Erythroblast (primary cell): ENCODE data around the gene GPRIN1.
A peak's percentile ranks its signal among the peaks of the same experiment; 100 is the strongest.

ENCODE experiments used
- DNase-seq, 2 experiments: peaks; one replicate each; lab custom pipeline; 2025; lab: John Stamatoyannopoulos, UW
- GATA1 ChIP-seq: IDR thresholded peaks from 2 replicates; pipeline ENCODE4 v1.6.1; 2011; ENCODE audit warnings: low read depth, mild to moderate bottlenecking, control low read depth, low read length, moderate library complexity
- POLR2A ChIP-seq: IDR thresholded peaks from 2 replicates; pipeline ENCODE4 v1.6.1; 2011; ENCODE audit warnings: mild to moderate bottlenecking, low read length

Gene GPRIN1

GRCh38 chr5:176647843-176648473, 38.0 kb upstream of the GPRIN1 start:
- peak; percentile 69 to 72 for DNase-seq
- TF ChIP-seq GATA1 (no peak), POLR2A (no peak)

DNA sequence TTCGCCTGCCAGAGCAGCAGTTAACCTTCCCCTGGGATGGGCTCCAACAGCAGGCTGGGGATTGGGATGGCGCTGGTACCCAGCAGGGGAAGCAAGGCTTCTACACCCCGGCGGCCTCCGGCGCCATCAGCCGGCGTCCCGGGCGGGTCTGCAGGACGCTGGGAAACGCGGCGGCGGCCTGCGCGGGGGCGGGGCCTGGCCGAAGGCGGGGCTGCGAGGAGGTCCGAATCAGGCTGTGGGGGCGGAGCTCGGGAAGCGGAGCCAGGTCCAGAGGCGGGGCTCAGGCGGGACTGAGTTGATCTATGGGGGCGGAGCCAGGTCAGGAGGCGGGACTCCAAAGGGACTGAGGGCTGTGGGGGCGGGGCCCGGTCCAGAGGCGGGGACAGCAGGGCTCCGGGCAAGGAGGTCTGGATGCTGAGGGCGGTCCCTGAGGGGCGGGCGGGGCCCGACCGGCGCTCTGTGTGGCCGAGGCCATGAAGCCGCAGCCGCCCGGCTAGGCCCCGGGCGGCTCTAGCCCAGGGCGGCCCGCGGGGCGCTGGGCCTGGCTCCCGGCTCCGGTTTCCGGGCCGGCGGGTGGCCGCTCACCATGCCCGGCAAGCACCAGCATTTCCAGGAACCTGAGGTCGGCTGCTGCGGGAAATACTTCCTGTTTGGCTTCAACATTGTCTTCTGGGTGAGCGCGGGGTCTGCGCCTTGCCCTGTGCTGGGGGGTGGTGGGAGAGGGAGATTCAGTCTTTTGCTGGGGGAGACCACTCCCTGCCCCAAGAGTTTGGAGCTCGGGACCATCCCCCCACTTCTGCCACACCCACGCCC, 37.3 kb upstream of the GPRIN1 start, which contains the start of gene TSPAN17:
Gene TSPAN17, plus strand, starts transcription at position 455 of the 813 bp plus-strand sequence. Its CDS starts 132 bp downstream, at position 587.
- no peak for TF ChIP-seq GATA1
- peak; percentile 78 for TF ChIP-seq POLR2A
- DNase-seq, result peak; percentile 99 to 100

DNA sequence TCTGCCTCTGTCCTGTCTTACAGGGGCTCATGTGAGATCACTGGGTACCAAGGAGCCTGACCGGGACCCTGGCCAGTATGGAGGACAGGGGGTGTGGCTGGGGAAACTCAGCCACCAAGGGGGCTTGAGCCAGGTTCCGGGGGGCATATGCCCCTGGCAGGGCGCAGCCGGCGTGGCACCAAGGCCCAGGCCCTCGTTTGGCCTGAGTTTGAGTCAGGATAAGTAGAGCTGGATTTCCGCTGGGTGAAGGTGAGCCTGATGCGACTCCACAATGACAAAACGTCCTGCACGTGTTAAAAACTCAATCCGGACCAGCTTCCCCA, 36.7 kb upstream of the GPRIN1 start:
- DNase-seq, result no peak
- TF ChIP-seq POLR2A, result no peak
- no peak for TF ChIP-seq GATA1

DNA sequence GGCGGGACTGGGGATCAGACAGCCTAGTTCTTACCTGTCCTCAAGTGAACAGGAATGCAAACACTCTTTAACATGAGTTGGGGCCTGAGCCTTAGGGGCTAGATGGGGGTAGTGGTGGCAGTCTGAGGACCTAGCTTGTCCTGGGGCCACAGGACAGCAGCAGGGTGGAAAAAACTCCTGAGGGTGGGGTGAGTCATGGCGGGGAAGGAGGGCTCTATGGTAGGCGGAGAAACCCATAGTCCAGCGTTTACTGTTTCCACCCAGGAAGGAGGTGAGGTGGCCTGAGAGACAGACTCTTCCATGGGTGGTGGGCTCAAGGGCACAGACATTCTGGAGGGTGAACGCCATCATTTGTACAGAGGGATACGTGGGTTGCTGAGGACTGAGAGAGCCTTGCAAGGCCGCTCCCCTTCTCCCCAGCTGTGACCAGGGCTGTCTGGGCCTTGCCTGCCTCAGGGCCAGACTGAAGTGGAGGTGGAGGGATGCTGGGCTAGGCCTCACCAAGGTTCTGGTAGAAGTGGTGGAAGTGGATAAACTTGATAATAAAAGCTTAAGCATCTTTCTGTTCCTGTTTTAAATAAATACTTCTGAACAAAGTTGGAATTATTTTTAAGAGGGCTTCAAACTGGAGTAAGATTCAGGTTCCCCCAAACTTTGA, 36.2 kb upstream of the GPRIN1 start:
- TF ChIP-seq POLR2A (no peak), GATA1 (no peak)
- peak; percentile 14 to 28 for DNase-seq

DNA sequence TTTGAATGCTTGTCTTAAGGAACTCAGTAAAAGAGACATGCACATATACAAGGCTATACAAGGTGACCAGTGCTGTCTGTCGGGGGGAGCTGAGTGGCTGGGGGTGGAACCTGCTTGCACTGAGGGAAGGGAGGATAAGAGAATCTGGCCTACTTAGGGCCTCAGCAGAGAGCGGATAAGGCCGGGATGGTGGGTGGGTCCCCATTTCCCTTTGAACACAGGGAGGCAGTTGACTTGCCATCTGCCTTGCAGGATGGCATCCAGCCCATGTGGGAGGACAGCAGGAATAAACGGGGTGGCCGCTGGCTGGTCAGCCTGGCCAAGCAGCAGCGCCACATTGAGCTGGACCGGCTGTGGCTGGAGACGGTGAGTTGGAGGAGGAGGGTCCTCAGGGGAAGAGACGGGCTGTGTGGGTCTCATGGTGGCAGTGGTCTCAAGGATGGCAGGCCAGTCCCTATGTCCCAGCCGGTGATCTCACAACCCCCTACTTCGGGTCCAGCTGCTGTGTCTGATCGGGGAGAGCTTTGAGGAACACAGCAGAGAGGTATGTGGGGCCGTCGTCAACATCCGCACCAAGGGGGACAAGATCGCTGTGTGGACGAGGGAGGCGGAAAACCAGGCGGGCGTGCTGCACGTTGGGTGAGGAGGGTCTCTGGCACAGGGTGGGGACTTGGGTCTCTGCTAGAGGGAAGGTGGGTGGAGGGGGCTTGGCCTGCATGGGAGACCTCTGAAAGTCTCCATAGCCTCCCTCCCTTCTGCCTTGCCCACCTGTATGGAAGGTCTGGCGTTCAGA, 35.1 kb upstream of the GPRIN1 start:
- DNase-seq, result peak; percentile 54 to 78

GRCh38 chr5:176644294-176644693, 34.3 kb upstream of the GPRIN1 start:
- no peak for DNase-seq
- TF ChIP-seq GATA1 (no peak), POLR2A (no peak)

More for the DNA sequence above, 35.1 kb upstream of the GPRIN1 start:
- TF ChIP-seq POLR2A (no peak), GATA1 (no peak)

DNA sequence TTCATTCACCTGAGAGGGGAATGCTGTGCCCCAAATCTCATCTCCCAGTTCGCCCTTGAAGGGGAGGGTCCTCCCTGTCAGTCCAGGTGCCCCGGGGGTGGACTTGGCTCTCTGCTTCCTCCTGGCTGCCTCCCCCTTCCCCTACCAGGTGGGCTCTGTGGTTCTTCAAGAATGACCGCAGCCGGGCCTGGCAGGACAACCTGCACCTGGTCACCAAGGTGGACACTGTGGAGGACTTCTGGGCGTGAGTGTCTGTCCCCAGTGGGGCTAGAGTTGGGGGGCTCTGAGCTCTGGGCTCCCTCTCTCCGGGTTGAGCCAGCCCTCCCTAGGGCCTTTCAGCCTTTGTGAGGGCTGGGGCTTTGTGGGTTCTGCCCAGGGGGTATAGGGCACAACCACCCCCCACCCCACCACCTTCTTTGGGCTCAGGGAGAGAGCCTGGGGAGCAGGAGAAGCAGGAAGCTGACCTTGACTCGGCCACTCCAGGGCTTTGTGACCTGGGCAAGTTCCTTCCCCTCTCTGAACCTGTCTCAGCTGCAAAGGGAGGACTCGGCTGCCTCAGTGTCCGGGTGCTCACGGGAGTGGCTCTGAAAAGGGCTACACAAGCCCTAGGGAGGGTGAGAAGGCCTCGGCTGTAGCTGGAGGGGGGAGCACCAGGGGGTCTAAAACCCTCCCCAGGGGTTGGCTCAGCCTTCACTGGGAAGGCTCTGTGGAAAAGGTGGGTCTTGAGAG, 33.7 kb upstream of the GPRIN1 start:
- TF ChIP-seq GATA1 (no peak), POLR2A (no peak)
- no peak for DNase-seq

DNA sequence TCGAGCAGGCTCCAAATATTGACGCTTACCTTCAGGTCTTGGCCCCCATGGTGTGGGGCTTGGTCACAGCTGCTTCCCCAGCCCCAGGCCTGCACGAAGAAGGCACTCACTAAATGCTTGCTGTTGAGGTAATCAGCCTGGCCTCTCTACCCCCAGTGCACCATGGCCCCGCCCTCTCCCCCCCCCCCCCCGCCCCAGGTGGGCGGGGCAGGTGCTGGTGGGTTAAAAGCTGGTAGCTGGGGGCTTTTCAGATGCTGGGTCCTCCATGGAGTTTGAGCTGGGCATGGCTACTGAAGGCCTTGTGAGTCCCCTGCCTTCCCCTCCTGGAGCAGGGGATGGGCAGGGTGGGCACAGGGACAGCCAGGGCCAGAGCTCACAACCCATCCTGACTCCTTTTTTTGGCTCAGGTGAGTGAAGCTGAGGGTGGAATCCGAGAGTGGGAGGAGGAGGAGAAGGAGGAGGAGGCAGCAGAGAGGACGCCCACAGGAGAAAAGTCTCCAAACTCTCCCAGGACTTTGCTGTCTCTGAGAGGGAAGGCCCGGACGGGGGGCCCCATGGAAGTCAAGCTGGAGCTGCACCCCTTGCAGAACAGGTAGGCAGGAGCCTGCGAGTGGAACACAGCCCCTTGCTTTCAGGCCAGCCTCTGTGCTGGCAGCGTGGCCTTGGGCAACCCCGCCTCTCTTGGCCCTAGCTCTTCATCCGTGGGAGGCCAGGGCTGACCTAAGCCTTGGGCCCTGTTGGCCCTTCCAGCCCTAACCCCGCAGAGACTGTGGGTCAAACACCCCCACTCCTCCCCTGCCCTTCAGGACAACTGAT, 32.9 kb upstream of the GPRIN1 start:
- no peak for DNase-seq
- TF ChIP-seq GATA1, result no peak
- no peak for TF ChIP-seq POLR2A

DNA sequence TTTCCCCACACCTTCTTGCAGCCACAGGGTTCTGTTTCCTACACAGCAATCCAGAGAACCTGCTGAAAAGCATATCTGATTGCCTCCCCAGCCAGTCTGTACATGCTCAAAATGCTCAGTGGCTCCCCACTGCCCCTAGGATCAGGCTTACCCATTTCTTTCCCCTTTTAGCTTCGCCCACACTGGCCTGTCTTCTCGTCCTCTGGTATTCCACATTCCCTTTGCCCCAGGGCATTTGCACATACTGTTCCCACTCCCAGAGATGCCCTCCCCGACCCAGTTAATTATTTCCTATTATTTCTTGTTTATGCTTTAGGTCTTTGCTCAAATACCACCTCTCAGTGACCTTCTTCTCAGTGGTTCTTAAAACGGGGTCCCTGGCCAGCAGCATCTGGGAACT, 30.7 kb upstream of the GPRIN1 start:
- TF ChIP-seq GATA1 (no peak), POLR2A (no peak)
- no peak for DNase-seq

DNA sequence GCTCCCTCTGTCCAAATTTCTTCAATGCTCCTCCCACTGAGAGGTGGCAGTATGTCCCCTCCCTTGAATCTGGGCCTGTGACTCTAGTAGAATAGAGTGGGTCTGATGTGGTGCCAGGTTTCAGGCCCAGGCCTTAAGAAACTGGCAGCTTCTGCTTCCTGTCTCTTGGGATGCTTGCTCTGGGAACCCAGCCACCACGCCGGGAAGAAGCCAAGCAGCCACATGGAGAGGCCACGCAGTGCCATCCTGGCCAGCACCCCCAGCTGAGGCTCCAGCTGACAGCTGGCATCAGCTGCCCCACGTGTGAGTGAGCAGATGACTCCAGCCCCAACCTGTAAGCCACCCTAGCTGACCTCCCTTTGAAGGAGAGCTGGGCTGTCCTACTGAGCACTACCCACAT, 30.0 kb upstream of the GPRIN1 start:
- DNase-seq, result no peak

DNA sequence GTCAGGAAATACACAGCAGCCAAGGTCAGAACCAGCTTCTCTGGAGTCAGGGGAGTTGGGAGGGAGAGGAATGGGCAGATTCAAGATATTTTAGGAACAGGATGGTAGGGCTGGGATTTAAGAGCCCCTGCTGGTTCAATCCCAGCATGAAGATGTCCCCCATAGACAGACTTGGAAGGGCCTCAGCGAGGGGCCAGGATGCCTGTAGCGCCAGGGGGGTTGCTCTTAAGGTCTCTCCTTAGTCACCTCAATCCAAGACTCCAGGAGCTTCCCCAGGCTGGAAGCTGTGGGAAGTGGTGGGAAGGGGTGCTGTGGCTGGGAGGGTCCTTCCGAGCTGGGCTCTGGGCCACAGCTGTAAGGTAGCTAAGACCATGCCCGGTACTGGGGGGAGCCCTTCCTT, 29.3 kb upstream of the GPRIN1 start:
- TF ChIP-seq GATA1 (no peak), POLR2A (no peak)
- DNase-seq, result no peak

More for the DNA sequence above, 30.0 kb upstream of the GPRIN1 start:
- no peak for TF ChIP-seq POLR2A
- no peak for TF ChIP-seq GATA1

DNA sequence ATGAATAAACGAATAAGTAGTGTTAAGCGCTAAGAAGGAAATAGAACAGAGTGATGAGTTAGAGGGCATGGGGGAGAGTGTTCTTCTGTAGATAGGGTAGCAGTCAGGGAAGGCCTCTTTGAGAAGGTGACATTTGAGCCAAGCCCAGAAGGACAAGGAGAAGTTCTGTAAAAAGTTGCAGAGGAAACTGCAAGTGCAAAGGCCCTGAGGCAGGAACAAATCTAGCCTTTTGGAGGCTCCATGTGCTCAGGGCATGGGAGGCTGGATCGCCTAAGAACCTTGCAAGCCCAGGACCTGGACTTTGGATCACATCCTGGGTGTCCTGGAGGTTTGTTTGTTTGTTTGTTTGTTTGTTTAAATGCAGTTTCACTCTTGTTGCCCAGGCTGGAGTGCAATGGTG, 28.5 kb upstream of the GPRIN1 start:
- TF ChIP-seq GATA1 (no peak), POLR2A (no peak)

More for the DNA sequence above, 28.5 kb upstream of the GPRIN1 start:
- no peak for DNase-seq
